Measurements from ENCODE around the gene TMEM208.

DNA sequence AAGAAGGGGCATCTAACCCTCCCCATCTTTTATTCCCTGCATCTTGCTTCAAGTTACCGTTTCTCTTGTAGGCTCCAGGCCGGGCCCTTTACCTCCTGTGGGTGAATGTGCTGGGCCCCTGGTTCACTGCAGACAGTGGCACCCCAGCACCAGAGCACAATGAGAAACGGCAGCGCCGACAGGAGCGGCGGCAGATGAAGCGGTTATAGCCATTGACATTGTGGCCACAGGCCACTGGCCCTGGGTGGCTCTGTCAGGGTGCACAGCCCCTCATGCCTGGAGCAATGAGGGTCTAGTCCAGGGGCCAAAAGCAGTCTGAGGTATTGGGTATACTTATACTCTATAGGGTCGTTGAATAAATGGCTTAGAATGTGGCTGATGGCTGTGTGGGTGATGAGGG, 2.0 kb downstream of the TMEM208 start:
- TF ChIP-seq, protein P1, sequence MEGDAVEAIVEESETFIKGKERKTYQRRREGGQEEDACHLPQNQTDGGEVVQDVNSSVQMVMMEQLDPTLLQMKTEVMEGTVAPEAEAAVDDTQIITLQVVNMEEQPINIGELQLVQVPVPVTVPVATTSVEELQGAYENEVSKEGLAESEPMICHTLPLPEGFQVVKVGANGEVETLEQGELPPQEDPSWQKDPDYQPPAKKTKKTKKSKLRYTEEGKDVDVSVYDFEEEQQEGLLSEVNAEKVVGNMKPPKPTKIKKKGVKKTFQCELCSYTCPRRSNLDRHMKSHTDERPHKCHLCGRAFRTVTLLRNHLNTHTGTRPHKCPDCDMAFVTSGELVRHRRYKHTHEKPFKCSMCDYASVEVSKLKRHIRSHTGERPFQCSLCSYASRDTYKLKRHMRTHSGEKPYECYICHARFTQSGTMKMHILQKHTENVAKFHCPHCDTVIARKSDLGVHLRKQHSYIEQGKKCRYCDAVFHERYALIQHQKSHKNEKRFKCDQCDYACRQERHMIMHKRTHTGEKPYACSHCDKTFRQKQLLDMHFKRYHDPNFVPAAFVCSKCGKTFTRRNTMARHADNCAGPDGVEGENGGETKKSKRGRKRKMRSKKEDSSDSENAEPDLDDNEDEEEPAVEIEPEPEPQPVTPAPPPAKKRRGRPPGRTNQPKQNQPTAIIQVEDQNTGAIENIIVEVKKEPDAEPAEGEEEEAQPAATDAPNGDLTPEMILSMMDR (IDR thresholded peaks at IDR 0.05) = no peak
- no peak for TF ChIP-seq POLR2A (IDR thresholded peaks at IDR 0.05)
